HG03432 (cell line): ENCODE data around the gene GNB1.
"Not testable (repeated sequence)": the region's sequence is repeated elsewhere in the genome, so short reads cannot be mapped to it uniquely, and the experiment has no call there.

Experiments
- ATAC-seq: cut with Tn5 transposase; IDR thresholded peaks from one replicate; pipeline ENCODE4 v1.9.1; 2021; ENCODE audit warnings: mild to moderate bottlenecking, moderate library complexity; ENCODE audit not compliant: unreplicated experiment

GNB1 gene

GRCh38 chr1:1861761-1862310 is 29.1 kb downstream of the GNB1 start:
- ATAC-seq: not testable (repeated sequence)

GRCh38 chr1:1861339-1861730 is 29.6 kb downstream of the GNB1 start:
- no peak for ATAC-seq

- not testable (repeated sequence) for ATAC-seq
Observed at GRCh38 chr1:1859970-1860697, 30.8 kb downstream of the GNB1 start.

- ATAC-seq: no peak
Observed at GRCh38 chr1:1858382-1859086, 32.4 kb downstream of the GNB1 start.

- no peak for ATAC-seq
Observed at GRCh38 chr1:1857096-1857703, 33.7 kb downstream of the GNB1 start.

GRCh38 chr1:1856161-1856560 is 34.7 kb downstream of the GNB1 start:
- ATAC-seq: not testable (repeated sequence)

- no peak for ATAC-seq
Observed at GRCh38 chr1:1853593-1854257, 37.2 kb downstream of the GNB1 start.

GRCh38 chr1:1852619-1853414 is 38.1 kb downstream of the GNB1 start:
- no peak for ATAC-seq

- no peak for ATAC-seq
Observed at GRCh38 chr1:1847890-1848289, 43.0 kb downstream of the GNB1 start.

GRCh38 chr1:1847061-1847850 is 43.6 kb downstream of the GNB1 start:
- no peak for ATAC-seq

- ATAC-seq: no peak
Observed at GRCh38 chr1:1846386-1846918, 44.4 kb downstream of the GNB1 start.

GRCh38 chr1:1842360-1843146 is 48.3 kb downstream of the GNB1 start:
- ATAC-seq: no peak

GRCh38 chr1:1841575-1841995 is 49.3 kb downstream of the GNB1 start:
- ATAC-seq: no peak

GRCh38 chr1:1839311-1839965 is 51.4 kb downstream of the GNB1 start:
- ATAC-seq: no peak

- ATAC-seq: no peak
Observed at GRCh38 chr1:1836119-1836518, 54.8 kb downstream of the GNB1 start.

GRCh38 chr1:1835546-1835945 is 55.3 kb downstream of the GNB1 start:
- ATAC-seq: no peak

GRCh38 chr1:1833916-1834325 is 57.0 kb downstream of the GNB1 start:
- ATAC-seq: no peak

- ATAC-seq: no peak
Observed at GRCh38 chr1:1833456-1833855, 57.4 kb downstream of the GNB1 start.
